ENCODE data around the gene PCBP3. TPM values are rescaled to one million over a fixed set of nuclear protein-coding genes. Genes with fewer than 3 reads are reported as not detected.

PCBP3 gene
- total RNA-seq, 1 donor from 2014 or later: 5.5 TPM

- no peak for DNase-seq
Measured at GRCh38 chr21:45931397-45931969, 288.0 kb downstream of the PCBP3 start.

- DNase-seq: no peak
Measured at GRCh38 chr21:45932922-45933502, 289.5 kb downstream of the PCBP3 start.

- no peak for DNase-seq
Measured at GRCh38 chr21:45934085-45934484, 290.6 kb downstream of the PCBP3 start.

- no peak for DNase-seq
Measured at GRCh38 chr21:45934554-45934953, 291.0 kb downstream of the PCBP3 start.

DNA sequence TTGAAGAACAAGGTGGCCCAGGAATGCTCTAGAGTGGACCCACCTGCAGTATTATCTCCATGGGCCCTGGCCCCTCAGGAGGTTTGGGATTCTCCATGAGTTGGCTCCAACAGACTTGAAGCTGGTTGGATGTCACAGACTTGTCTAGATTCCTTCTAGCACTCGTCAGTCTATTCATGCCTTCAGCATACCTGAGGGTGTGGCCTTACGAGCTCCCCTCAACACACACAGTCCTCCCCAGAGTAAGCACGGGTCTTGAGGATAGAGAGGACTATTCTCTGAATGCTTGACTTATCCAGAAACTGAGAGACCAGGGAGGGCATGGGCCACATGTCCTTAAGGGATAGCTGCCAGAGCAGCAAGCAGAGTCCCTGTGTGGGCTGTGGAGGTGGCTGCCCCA lies 292.1 kb downstream of the PCBP3 start:
- no peak for DNase-seq

DNA sequence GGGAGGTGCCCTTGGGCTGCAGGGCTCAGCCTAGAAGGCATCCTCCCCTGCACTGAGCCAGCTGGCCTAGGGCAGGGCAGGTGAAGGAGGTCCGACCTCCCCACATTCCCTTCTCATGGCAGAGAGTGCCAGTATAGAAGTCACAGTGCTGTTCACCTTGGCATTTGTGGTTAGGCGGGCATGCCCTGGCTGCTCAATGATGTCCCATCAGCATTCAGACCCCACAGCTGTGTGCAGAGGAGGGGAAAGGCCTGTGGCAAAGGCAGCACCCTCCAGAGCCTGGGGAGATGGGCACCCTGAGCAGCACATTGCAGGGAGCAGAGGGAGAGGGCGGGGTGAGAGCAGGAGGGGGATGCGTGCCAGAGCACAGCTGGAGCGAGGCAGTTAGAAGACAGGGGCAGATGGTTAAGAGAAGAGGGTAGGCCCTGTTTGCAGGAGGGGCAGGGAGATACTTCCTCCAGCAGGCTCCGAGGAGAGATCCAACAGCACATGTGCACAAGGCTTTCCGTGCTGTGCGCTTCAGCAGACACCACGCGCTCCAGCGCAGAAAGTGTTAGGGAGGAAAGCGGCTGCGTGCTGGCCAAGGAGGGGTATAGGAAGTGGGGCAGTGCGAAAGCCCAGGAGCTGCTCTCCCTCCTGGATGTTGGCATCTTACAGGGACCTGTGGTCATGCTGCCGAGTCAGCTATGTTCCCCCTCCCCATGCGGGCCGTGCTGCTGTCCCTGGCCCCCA lies 294.4 kb downstream of the PCBP3 start:
- DNase-seq: no peak

- DNase-seq: no peak
Measured at GRCh38 chr21:45938453-45938755, 294.9 kb downstream of the PCBP3 start.

- DNase-seq: peak; percentile 38
Measured at GRCh38 chr21:45938811-45939520, 295.4 kb downstream of the PCBP3 start.

DNA sequence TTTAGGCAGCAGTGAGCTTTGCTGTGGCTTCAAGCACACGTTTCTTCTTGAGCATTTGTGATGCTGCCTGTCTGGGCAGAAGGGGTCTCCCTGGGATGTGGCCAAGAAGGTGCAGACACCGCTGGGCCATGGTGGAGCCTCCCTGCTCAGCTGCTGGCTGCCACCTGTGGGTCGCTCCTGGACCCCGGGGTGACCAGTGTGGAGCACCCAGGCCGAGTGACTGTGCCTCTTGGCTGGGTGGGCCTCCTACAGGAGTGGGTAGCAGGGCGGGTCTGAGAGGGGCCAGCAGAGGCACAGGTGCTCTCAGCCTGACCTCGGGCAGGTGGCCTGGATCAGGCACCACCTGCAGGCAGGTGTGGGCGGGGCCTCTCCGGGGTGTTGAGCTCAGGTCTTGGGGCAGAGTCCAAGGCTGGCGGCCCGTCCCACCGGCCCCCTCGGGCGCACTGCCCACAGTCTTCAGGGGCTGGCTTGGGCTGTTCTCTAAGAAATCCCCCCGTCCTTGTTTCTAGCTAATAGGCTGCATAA lies 296.1 kb downstream of the PCBP3 start:
- DNase-seq: no peak

DNA sequence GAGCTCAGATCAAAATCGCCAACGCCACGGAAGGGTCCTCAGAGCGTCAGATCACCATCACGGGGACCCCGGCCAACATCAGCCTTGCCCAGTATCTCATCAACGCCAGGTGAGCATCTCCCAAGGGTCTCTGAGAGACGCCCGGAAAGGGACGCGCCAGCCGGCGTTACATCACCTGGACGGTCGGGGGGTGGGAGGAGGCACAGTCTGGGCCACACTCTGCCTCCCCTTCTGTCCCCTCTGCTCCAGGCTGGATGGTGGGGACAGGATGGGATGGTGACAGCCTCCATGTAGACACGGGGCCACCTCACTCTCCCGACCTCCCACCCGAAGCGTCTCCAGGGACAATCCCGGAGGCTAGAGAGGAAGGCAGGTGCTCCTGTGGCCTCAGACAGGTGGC lies 296.6 kb downstream of the PCBP3 start:
- DNase-seq: no peak

DNA sequence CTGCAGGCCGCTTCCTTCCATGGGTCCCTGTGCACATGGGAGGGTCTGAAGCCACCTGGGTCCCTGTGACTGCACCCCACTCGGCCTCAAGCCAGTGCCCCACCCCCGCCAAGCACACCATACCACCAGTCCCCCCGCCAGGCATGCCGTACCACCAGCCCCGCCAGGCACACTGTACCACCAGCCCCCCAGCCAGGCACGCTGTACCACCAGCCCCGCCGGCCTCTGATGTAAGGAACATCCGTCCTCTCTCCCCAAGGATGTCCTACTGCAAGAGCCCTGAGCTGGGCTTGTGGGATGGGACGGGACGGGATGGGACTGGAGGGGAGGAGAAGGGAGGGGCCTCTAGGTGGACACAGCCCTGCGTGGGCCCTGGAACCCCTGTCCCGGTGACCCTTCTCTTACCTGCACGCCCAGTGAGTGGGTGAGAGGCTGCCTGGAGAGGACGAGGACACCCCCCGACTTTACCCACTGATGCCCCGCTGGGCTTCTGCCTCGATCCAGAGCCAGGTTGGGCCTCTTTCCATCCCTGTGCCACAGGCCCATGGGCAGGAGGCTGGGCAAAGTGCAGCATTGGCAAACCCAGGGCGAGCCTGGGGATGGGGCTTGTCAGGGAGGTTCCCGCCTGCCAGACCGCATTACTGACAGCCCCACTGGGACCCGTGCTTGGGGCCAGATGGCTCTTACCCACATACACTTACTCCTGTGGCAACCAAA lies 297.3 kb downstream of the PCBP3 start:
- DNase-seq: no peak

GRCh38 chr21:45941338-45941710 lies 297.8 kb downstream of the PCBP3 start:
- DNase-seq: no peak

- DNase-seq: no peak
Measured at GRCh38 chr21:45941717-45942546, 298.4 kb downstream of the PCBP3 start.

GRCh38 chr21:45942755-45943629 lies 299.5 kb downstream of the PCBP3 start:
- DNase-seq: no peak

- no peak for DNase-seq
Measured at GRCh38 chr21:45943630-45944540, 300.4 kb downstream of the PCBP3 start.

GRCh38 chr21:45944601-45945000 lies 301.1 kb downstream of the PCBP3 start:
- no peak for DNase-seq

DNA sequence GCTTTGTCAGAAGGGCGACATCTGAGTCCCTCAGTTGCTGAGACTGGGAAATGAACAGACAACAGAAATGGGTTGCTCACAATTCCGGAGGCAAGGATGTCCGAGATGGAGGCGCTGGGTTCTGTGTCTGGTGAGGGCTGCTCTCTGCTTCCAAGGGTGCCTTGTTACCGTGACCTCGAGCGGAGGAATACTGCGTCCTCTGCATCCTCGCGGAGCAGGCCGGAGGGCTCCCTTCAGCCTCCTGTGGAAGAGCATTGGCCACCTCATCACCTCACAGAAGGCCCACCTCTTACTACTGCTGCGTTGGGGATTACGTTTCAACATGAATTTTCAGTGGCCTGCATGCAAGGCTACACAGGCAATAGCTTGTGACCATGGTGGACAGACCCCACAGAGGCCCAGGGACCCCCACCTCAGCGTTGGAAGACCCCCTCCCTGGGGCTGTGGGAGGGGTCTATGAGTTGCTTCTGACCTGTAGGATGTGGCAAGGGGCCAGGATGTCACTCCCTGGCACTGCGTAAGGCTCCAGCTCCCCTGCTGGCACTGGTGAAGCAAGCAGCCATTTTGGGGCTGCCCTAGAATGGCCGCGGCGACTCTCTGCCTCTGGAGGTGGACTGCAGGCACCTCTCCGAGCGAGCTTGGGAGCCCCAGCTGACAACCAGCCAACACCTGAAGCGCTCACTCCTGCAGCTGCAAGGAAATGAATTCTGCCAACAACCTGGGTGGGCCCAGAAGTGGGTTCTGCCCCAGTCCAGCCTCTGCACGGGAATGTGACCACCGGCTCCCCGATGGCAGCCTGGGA lies 301.7 kb downstream of the PCBP3 start:
- peak; percentile 43 for DNase-seq

DNA sequence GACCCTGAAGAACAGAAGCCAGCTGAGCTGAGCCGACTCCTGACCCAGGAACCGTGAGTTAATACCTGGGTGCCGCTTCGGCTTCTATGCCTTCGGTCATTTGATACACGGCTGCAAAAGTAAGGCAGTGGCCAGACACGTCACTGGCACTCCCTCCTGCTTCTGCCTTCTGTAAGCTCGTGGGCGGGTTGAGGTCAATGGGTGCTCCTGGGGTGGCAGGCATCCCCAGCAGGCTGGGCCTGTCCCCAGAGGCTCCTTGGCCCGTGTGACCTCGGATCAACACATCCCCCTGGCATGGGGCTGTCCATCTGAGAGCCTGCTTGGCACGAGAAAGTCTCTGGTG lies 302.3 kb downstream of the PCBP3 start:
- no peak for DNase-seq

GRCh38 chr21:45947296-45947695 lies 303.8 kb downstream of the PCBP3 start:
- no peak for DNase-seq
